ENCODE results near the gene CRISPLD2.

GRCh38 chr16:84907051-84907450 is 87.3 kb downstream of the CRISPLD2 start:
- TF ChIP-seq CEBPB (IDR thresholded peaks at IDR 0.05; ENCODE audit: borderline replicate concordance in 1 of 2, low read depth in 2 of 2, low read length in 2 of 2): no peak
- no peak for TF ChIP-seq CTCF (IDR thresholded peaks at IDR 0.05 in 2 of 3, conservative IDR thresholded peaks at IDR 0.05 in 1 of 3; ENCODE audit: control insufficient read depth in 2 of 3, extremely low read depth in 1 of 3, insufficient read depth in 1 of 3, low read depth in 3 of 3, low read length in 3 of 3)
- no peak for TF ChIP-seq SP1 (IDR thresholded peaks at IDR 0.05; ENCODE audit: low read depth, low read length)

Measured in GM12878 (cell line).